ENCODE measurements around the gene EHBP1L1. TPM values are rescaled to one million over a fixed set of nuclear protein-coding genes. Genes with fewer than 3 reads are reported as not detected.

EHBP1L1 gene
- total and polyA plus RNA-seq, 12 donors: 30.8 to 113 (median 53.9) TPM

DNA sequence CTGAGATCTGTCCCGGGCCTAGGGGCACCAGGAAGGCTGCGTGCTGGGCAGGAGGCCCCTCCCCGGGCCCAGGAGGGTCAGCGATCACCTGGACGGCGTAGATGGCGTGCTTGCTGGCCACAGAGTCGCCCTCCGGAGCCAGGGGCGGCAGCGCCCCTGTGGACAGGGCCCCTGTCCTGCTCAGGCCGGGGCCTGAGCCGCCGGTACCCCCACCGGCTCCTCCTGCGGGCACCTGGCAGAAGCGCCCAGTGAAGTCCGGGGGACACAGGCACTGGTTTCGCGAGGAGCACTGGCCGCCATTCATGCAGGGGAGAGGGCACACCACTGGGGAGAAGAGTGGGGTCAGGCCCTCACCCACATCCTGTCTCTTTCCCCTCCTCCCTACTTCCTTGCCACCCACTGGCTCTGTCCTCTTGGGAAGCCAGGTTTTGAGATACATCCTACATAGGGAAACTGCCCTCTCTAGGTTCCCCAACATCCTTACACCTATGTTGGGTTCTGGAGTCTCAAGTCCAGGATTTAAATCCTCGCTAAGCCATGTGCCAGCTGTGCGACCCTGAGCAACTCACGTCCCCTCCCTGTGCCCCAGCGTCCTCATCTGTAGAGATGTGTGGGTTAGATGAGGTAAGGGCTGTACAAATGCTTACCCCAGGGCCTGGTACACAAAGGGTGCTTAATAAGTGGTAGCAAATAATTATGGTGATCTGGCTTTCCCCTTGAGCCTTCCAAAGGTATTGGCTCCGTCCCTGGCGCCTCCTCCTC is 21.6 kb upstream of the EHBP1L1 start:
- peak overlapping the region in 5 of 10 donors; percentile 31 to 99 (median 91) for H3K27ac ChIP-seq
- TF ChIP-seq, protein P1, sequence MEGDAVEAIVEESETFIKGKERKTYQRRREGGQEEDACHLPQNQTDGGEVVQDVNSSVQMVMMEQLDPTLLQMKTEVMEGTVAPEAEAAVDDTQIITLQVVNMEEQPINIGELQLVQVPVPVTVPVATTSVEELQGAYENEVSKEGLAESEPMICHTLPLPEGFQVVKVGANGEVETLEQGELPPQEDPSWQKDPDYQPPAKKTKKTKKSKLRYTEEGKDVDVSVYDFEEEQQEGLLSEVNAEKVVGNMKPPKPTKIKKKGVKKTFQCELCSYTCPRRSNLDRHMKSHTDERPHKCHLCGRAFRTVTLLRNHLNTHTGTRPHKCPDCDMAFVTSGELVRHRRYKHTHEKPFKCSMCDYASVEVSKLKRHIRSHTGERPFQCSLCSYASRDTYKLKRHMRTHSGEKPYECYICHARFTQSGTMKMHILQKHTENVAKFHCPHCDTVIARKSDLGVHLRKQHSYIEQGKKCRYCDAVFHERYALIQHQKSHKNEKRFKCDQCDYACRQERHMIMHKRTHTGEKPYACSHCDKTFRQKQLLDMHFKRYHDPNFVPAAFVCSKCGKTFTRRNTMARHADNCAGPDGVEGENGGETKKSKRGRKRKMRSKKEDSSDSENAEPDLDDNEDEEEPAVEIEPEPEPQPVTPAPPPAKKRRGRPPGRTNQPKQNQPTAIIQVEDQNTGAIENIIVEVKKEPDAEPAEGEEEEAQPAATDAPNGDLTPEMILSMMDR (IDR thresholded peaks at IDR 0.05): no peak
- WGBS, 2 donors: 87 to 89% methylated on average over 27 of the region's 27 CpGs

DNA sequence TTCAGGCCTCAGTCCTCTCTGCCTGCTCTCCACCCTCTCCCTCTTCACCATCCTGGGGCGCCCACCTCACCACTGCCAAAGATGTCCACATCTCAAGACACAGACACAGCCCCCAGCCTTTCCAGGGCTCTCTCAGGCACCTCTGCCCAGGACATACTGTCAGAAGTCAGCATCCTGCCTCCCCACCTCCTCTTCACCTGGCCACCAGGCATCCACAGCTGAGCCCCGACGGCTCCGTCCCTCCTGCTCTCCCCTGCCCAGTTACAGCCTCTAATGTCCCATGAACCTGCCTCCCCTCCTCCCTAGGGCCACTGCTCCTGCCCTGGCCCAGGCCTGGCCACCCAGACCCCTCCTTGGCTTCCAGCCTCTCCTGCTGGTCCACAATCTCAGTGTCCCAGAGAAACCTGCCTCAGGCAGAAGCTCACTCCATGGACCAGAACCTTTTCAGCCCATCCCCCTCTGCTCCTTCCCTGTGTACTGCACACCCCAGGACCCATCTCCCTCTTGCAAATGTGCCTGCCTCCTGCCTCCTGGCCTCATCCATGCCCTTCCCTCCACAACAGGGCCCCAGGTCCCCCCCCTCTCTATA is 20.9 kb upstream of the EHBP1L1 start:
- 73 to 97% methylated on average over 4 of the region's 4 CpGs for WGBS, 2 donors
- no peak for ATAC-seq
- H3K4me3 ChIP-seq: no peak overlapping the region
- no peak for DNase-seq
- H3K27me3 ChIP-seq: peaks cover 0 to 9% (median 0%) of the 10 kb centered on the region in 7 donors
- intact Hi-C loops (cut with DNase I): no loop called here
- H3K36me3 ChIP-seq: peaks cover 0 to 43% (median 5%) of the 10 kb centered on the region in 9 donors
- peaks cover 35 to 69% (median 45%) of the 10 kb centered on the region in 9 donors for H3K4me1 ChIP-seq
- no peaks in the 10 kb centered on the region for H3K9me3 ChIP-seq
- TF ChIP-seq, protein P1 (IDR thresholded peaks at IDR 0.05): no peak
- H3K27ac ChIP-seq: peak overlapping the region in 9 of 10 donors; percentile 28 to 99 (median 88)

More for the DNA sequence above, 21.6 kb upstream of the EHBP1L1 start:
- Histone ChIP-seq H3K4me3 (no peak overlapping the region), H3K36me3 (peaks cover 0 to 49% (median 5%) of the 10 kb centered on the region in 9 donors), H3K9me3 (no peaks in the 10 kb centered on the region), H3K27me3 (peaks cover 0 to 8% (median 0%) of the 10 kb centered on the region in 7 donors), H3K4me1 (peaks cover 29 to 62% (median 38%) of the 10 kb centered on the region in 9 donors)
- intact Hi-C loops (cut with DNase I): no loop called here
- no peak for ATAC-seq
- no peak for DNase-seq

DNA sequence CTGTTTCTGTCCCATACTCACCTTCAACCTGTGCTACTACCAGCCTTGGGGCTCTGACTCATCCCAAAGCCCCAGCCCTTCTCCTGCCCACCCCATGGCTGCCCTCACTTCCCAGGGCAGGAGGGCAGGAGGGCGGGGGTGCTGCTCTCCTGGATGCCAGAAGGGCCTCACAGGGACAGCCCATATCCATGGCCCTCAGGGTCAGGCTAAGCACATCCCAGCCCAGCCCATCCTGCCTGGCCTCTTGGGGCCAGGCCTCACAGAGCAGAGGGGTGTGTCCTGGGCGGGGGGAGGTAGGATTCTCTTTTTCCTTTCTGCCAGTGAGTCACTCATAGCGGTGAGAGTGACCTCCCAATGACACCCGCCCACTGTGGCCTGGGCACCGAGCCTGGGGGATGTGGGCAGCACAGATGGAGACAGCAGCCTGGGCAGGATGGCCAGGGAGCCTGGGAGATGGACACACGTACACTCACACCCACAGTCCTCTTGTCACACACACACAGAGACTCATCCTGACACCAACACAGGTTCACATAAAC is 20.1 kb upstream of the EHBP1L1 start:
- Histone ChIP-seq H3K4me3 (peak overlapping the region in 1 of 10 donors; percentile 62), H3K4me1 (peaks cover 38 to 77% (median 53%) of the 10 kb centered on the region in 9 donors), H3K36me3 (peaks cover 0 to 34% (median 5%) of the 10 kb centered on the region in 9 donors), H3K27me3 (peaks cover 0 to 9% (median 0%) of the 10 kb centered on the region in 7 donors), H3K9me3 (no peaks in the 10 kb centered on the region), H3K27ac (peak overlapping the region in 9 of 10 donors; percentile 48 to 99 (median 88))
- TF ChIP-seq, protein P1 (IDR thresholded peaks at IDR 0.05): no peak
- DNase-seq: peak; percentile 62 to 67
- ATAC-seq: peak in 6 of 8 donors; percentile 8 to 49 (median 37)
- intact Hi-C loops (cut with DNase I): no loop called here
- whole genome bisulfite sequencing, 2 donors: 30 to 54% methylated on average over 6 of the region's 6 CpGs
